Trophoblast cell (in vitro differentiated cells and primary cell): Measurements from ENCODE around the gene TBX15.
A peak's percentile ranks its signal among the peaks of the same experiment; 100 is the strongest.

ENCODE experiments used
- DNase-seq, 2 donors: peaks; one replicate each; pipeline ENCODE4 v3.0.0-alpha.2; 2016
- H2AFZ ChIP-seq: 2 replicates; pipeline ENCODE4 v1.6.1; 2013; ENCODE audit warnings: low read length, moderate library complexity, mild to moderate bottlenecking; ENCODE audit not compliant: insufficient read depth, poor library complexity
- H2AK5ac ChIP-seq: 2 replicates; pipeline ENCODE4 v1.6.1; 2013; ENCODE audit warnings: mild to moderate bottlenecking, low read length
- H2BK120ac ChIP-seq: 2 replicates; pipeline ENCODE4 v1.6.1; 2013; ENCODE audit warnings: low read length, mild to moderate bottlenecking, moderate library complexity; ENCODE audit not compliant: insufficient read depth, poor library complexity
- H2BK12ac ChIP-seq: 2 replicates; pipeline ENCODE4 v1.6.1; 2013; ENCODE audit warnings: mild to moderate bottlenecking, low read length, moderate library complexity
- H2BK5ac ChIP-seq: 2 replicates; pipeline ENCODE4 v1.6.1; 2013; ENCODE audit warnings: low read length, low read depth, moderate library complexity, mild to moderate bottlenecking; ENCODE audit not compliant: poor library complexity
- H3K14ac ChIP-seq: 2 replicates; pipeline ENCODE4 v1.6.1; 2013; ENCODE audit warnings: mild to moderate bottlenecking, low read length
- H3K18ac ChIP-seq: 2 replicates; pipeline ENCODE4 v1.6.1; 2013; ENCODE audit warnings: mild to moderate bottlenecking, low read length
- H3K23ac ChIP-seq: 2 replicates; pipeline ENCODE4 v1.6.1; 2013; ENCODE audit warnings: low read length
- H3K27ac ChIP-seq: 2 replicates; pipeline ENCODE4 v1.5.1; 2013; ENCODE audit warnings: low read depth, mild to moderate bottlenecking, inconsistent platforms, low read length, moderate library complexity
- H3K27me3 ChIP-seq: 2 replicates; pipeline ENCODE4 v1.6.1; 2013; ENCODE audit warnings: inconsistent platforms, mild to moderate bottlenecking, low read length, moderate library complexity; ENCODE audit not compliant: insufficient read depth
- H3K36me3 ChIP-seq, 2 experiments: 1 replicate in 1 of 2; 2 replicates in 1 of 2; pipeline ENCODE4 v1.6.1; 2013; ENCODE audit warnings: low read length in 2 of 2, mild to moderate bottlenecking in 2 of 2, moderate library complexity in 1 of 2; ENCODE audit not compliant: insufficient read depth in 2 of 2, control insufficient read depth in 1 of 2
- H3K4ac ChIP-seq: 2 replicates; pipeline ENCODE4 v1.6.1; 2013; ENCODE audit warnings: low read depth, mild to moderate bottlenecking, low read length, moderate library complexity
- H3K4me1 ChIP-seq, 2 experiments: 1 replicate in 1 of 2; 2 replicates in 1 of 2; pipeline ENCODE4 v1.6.1; 2013; ENCODE audit warnings: low read length in 2 of 2, mild to moderate bottlenecking in 2 of 2, moderate library complexity in 1 of 2; ENCODE audit not compliant: insufficient read depth in 2 of 2, control insufficient read depth in 1 of 2
- H3K4me2 ChIP-seq: 2 replicates; pipeline ENCODE4 v1.6.1; 2013; ENCODE audit warnings: inconsistent platforms, mild to moderate bottlenecking, low read length, moderate library complexity
- H3K4me3 ChIP-seq: 2 replicates; pipeline ENCODE4 v1.5.1; 2013; ENCODE audit warnings: mild to moderate bottlenecking, low read depth, low read length, inconsistent platforms
- H3K79me1 ChIP-seq: one replicate; pipeline ENCODE4 v1.6.1; 2013; ENCODE audit warnings: low read length
- H3K79me2 ChIP-seq: 2 replicates; pipeline ENCODE4 v1.6.1; 2013; ENCODE audit warnings: low read length, mild to moderate bottlenecking; ENCODE audit not compliant: control insufficient read depth, insufficient read depth, poor library complexity
- H3K9ac ChIP-seq: 2 replicates; pipeline ENCODE4 v1.6.1; 2013; ENCODE audit warnings: mild to moderate bottlenecking, low read length
- H3K9me3 ChIP-seq: 2 replicates; pipeline ENCODE4 v1.6.1; 2013; ENCODE audit warnings: low read depth, mild to moderate bottlenecking, control low read depth, inconsistent platforms, low read length; ENCODE audit not compliant: insufficient read depth
- H4K12ac ChIP-seq: 2 replicates; pipeline ENCODE4 v1.6.1; 2013; ENCODE audit warnings: low read depth, mild to moderate bottlenecking, low read length, moderate library complexity
- H4K8ac ChIP-seq: 2 replicates; pipeline ENCODE4 v1.6.1; 2013; ENCODE audit warnings: low read depth, mild to moderate bottlenecking, low read length, moderate library complexity
- H4K91ac ChIP-seq: one replicate; pipeline ENCODE4 v1.6.1; 2013; ENCODE audit warnings: low read depth, mild to moderate bottlenecking, low read length, moderate library complexity
- WGBS: extraction: QIAGEN DNeasy Blood & Tissue Kit; methylation state at CpG from one replicate; pipeline ENCODE4 v1.1.7; 2013; ENCODE audit warnings: missing lambda C conversion rate; ENCODE audit not compliant: insufficient read length, insufficient coverage; ENCODE audit errors: extremely low coverage; 5-methylcytosine and 5-hydroxymethylcytosine counted together

The TBX15 gene

GRCh38 chr1:118961156-118961555 lies 27.0 kb downstream of the TBX15 start:
- Histone ChIP-seq H2BK120ac (no peak overlapping the region), H3K4ac (no peak overlapping the region), H3K18ac (no peak overlapping the region), H3K36me3 (no peaks in the 10 kb centered on the region), H3K79me2 (no peaks in the 10 kb centered on the region), H4K8ac (no peak overlapping the region), H3K4me1 (no peaks in the 10 kb centered on the region), H3K27ac (no peak overlapping the region), H3K4me2 (no peak overlapping the region), H3K9me3 (no peaks in the 10 kb centered on the region), H2AK5ac (no peak overlapping the region), H3K14ac (no peak overlapping the region), H2BK5ac (no peak overlapping the region), H4K12ac (no peak overlapping the region), H3K23ac (no peak overlapping the region), H3K27me3 (no peaks in the 10 kb centered on the region), H3K9ac (no peak overlapping the region), H4K91ac (no peak overlapping the region), H3K79me1 (no peaks in the 10 kb centered on the region), H3K4me3 (no peak overlapping the region), H2AFZ (no peak overlapping the region), H2BK12ac (no peak overlapping the region)
- WGBS = no CpG with 5 or more reads among the region's 2 CpGs
- DNase-seq = no peak

GRCh38 chr1:118960567-118961136 lies 27.5 kb downstream of the TBX15 start:
- Histone ChIP-seq H3K4me1 (no peaks in the 10 kb centered on the region), H2BK5ac (no peak overlapping the region), H4K91ac (no peak overlapping the region), H3K9ac (no peak overlapping the region), H4K8ac (no peak overlapping the region), H2AK5ac (no peak overlapping the region), H2AFZ (no peak overlapping the region), H3K9me3 (no peaks in the 10 kb centered on the region), H2BK12ac (no peak overlapping the region), H3K27ac (no peak overlapping the region), H3K79me1 (no peaks in the 10 kb centered on the region), H3K79me2 (no peaks in the 10 kb centered on the region), H4K12ac (no peak overlapping the region), H3K4ac (no peak overlapping the region), H3K4me2 (no peak overlapping the region), H2BK120ac (no peak overlapping the region), H3K4me3 (no peak overlapping the region), H3K14ac (no peak overlapping the region), H3K18ac (no peak overlapping the region), H3K23ac (no peak overlapping the region), H3K36me3 (no peaks in the 10 kb centered on the region), H3K27me3 (no peaks in the 10 kb centered on the region)
- peak in 1 of 2 donors; percentile 1 for DNase-seq
- WGBS = no CpG with 5 or more reads among the region's 7 CpGs

GRCh38 chr1:118960026-118960561 lies 28.0 kb downstream of the TBX15 start:
- no peak overlapping the region for H3K4me3 ChIP-seq
- no peak overlapping the region for H3K27ac ChIP-seq
- no peak for DNase-seq
- H3K79me1 ChIP-seq = no peaks in the 10 kb centered on the region
- no peak overlapping the region for H2BK5ac ChIP-seq
- no peaks in the 10 kb centered on the region for H3K9me3 ChIP-seq
- no CpG with 5 or more reads among the region's 7 CpGs for WGBS
- no peak overlapping the region for H4K8ac ChIP-seq
- no peaks in the 10 kb centered on the region for H3K36me3 ChIP-seq
- H3K4me1 ChIP-seq = no peaks in the 10 kb centered on the region
- no peak overlapping the region for H3K4ac ChIP-seq
- H3K14ac ChIP-seq = no peak overlapping the region
- H3K79me2 ChIP-seq = no peaks in the 10 kb centered on the region
- no peak overlapping the region for H3K18ac ChIP-seq
- no peak overlapping the region for H3K4me2 ChIP-seq
- H3K27me3 ChIP-seq = no peaks in the 10 kb centered on the region
- H2BK120ac ChIP-seq = no peak overlapping the region
- no peak overlapping the region for H4K12ac ChIP-seq
- no peak overlapping the region for H3K9ac ChIP-seq
- no peak overlapping the region for H2AK5ac ChIP-seq
- no peak overlapping the region for H2AFZ ChIP-seq
- H3K23ac ChIP-seq = no peak overlapping the region
- no peak overlapping the region for H2BK12ac ChIP-seq
- no peak overlapping the region for H4K91ac ChIP-seq

GRCh38 chr1:118958937-118959631 lies 29.1 kb downstream of the TBX15 start:
- no peak overlapping the region for H3K27ac ChIP-seq
- no peak overlapping the region for H4K12ac ChIP-seq
- H3K36me3 ChIP-seq = no peaks in the 10 kb centered on the region
- H3K18ac ChIP-seq = no peak overlapping the region
- no peak overlapping the region for H4K91ac ChIP-seq
- no peaks in the 10 kb centered on the region for H3K4me1 ChIP-seq
- no peaks in the 10 kb centered on the region for H3K79me1 ChIP-seq
- H2BK5ac ChIP-seq = no peak overlapping the region
- H4K8ac ChIP-seq = no peak overlapping the region
- H3K23ac ChIP-seq = no peak overlapping the region
- H3K14ac ChIP-seq = no peak overlapping the region
- H2AK5ac ChIP-seq = no peak overlapping the region
- H3K27me3 ChIP-seq = no peaks in the 10 kb centered on the region
- no peak overlapping the region for H2AFZ ChIP-seq
- no peak overlapping the region for H3K4me3 ChIP-seq
- no peak overlapping the region for H3K4me2 ChIP-seq
- no peak overlapping the region for H2BK120ac ChIP-seq
- H3K4ac ChIP-seq = no peak overlapping the region
- H2BK12ac ChIP-seq = no peak overlapping the region
- WGBS = no CpG with 5 or more reads among the region's 1 CpG
- no peak overlapping the region for H3K9ac ChIP-seq
- H3K79me2 ChIP-seq = no peaks in the 10 kb centered on the region
- DNase-seq = no peak
- H3K9me3 ChIP-seq = no peaks in the 10 kb centered on the region
